Thoracic aorta (tissue), 2 donors: ENCODE results near the gene ELP2. TPM values are rescaled to one million over a fixed set of nuclear protein-coding genes. Genes with fewer than 3 reads are reported as not detected.

Experiments
- ATAC-seq: fragments of 150-250 bp; one replicate; pipeline ENCODE4 v1.8.0; 2017; ENCODE audit warnings: low read depth; ENCODE audit not compliant: insufficient number of reproducible peaks, low FRiP score
- DNase-seq: peaks from one replicate; pipeline ENCODE4 v3.0.0-alpha.2; 2020; ENCODE audit warnings: low spot score
- H3K27ac ChIP-seq, 2 donors: fragments of 200-600 bp; sonication (generic); 1 replicate in 1 of 2; 2 replicates in 1 of 2; pipeline ENCODE4 v1.5.1; 2016; ENCODE audit warnings: mild to moderate bottlenecking in 2 of 2, moderate library complexity in 2 of 2
- H3K27me3 ChIP-seq: fragments of 200-600 bp; sonication (generic); replicated peaks from 2 replicates; pipeline ENCODE4 v1.6.0; 2016; ENCODE audit warnings: mild to moderate bottlenecking; ENCODE audit not compliant: insufficient read depth
- H3K36me3 ChIP-seq: fragments of 200-600 bp; sonication (generic); one replicate; pipeline ENCODE4 v1.5.1; 2016
- H3K4me1 ChIP-seq, 2 donors: fragments of 200-600 bp; sonication (generic); 1 replicate in 1 of 2; 2 replicates in 1 of 2; pipeline versions ENCODE4 v1.5.1 to v1.6.0; 2016; ENCODE audit warnings: low read depth in 2 of 2, mild to moderate bottlenecking in 1 of 2; ENCODE audit not compliant: control insufficient read depth in 1 of 2
- H3K4me3 ChIP-seq: fragments of 200-600 bp; sonication (generic); 2 replicates; pipeline ENCODE4 v1.5.1; 2016; ENCODE audit warnings: mild to moderate bottlenecking
- H3K9me3 ChIP-seq: fragments of 200-600 bp; sonication (generic); 2 replicates; pipeline ENCODE4 v1.5.1; 2016
- CTCF ChIP-seq: fragments of 200-600 bp; sonication (generic); IDR thresholded peaks from one replicate; pipeline ENCODE4 v1.5.1; 2019; ENCODE audit warnings: antibody characterized with exemption
- total RNA-seq, 2 donors: library from RNA; depleted of rRNA; stranded (reverse); fragments of >200 nt; gene quantifications; one replicate each; pipeline versions ENCODE4 v1.1.0 to v1.2.3, GENCODE V29; 2016

Gene ELP2
- total RNA-seq, 2 donors from 2014 or later, result 59.0 to 66.6 TPM

- Histone ChIP-seq H3K4me1 (peaks cover 4 to 20% of the 10 kb centered on the region in 2 donors), H3K4me3 (peak overlapping the region; percentile 84), H3K36me3 (no peaks in the 10 kb centered on the region), H3K27me3 (no peaks in the 10 kb centered on the region), H3K9me3 (no peaks in the 10 kb centered on the region), H3K27ac (peak overlapping the region; percentile 1 to 36)
- ATAC-seq (peak; percentile 49), DNase-seq (no peak)
- TF ChIP-seq CTCF, result no peak
These were observed 58.4 kb downstream of the ELP2 start for GRCh38 chr18:36187826-36188721.

GRCh38 chr18:36188916-36189315 is 59.2 kb downstream of the ELP2 start:
- no peak for DNase-seq
- no peaks in the 10 kb centered on the region for H3K36me3 ChIP-seq
- no peaks in the 10 kb centered on the region for H3K9me3 ChIP-seq
- ATAC-seq, result no peak
- no peak overlapping the region for H3K4me3 ChIP-seq
- H3K4me1 ChIP-seq, result peaks cover 4 to 20% of the 10 kb centered on the region in 2 donors
- H3K27ac ChIP-seq, result no peak overlapping the region
- TF ChIP-seq CTCF, result no peak
- no peaks in the 10 kb centered on the region for H3K27me3 ChIP-seq

GRCh38 chr18:36189486-36189885 is 59.8 kb downstream of the ELP2 start:
- Histone ChIP-seq H3K27me3 (no peaks in the 10 kb centered on the region), H3K36me3 (no peaks in the 10 kb centered on the region), H3K9me3 (no peaks in the 10 kb centered on the region), H3K27ac (no peak overlapping the region), H3K4me1 (peaks cover 4 to 20% of the 10 kb centered on the region in 2 donors), H3K4me3 (no peak overlapping the region)
- DNase-seq (no peak), ATAC-seq (no peak)
- TF ChIP-seq CTCF, result no peak

- no peak for DNase-seq
- peaks cover 3 to 15% of the 10 kb centered on the region in 2 donors for H3K4me1 ChIP-seq
- no peak overlapping the region for H3K27ac ChIP-seq
- no peaks in the 10 kb centered on the region for H3K9me3 ChIP-seq
- no peak for ATAC-seq
- H3K27me3 ChIP-seq, result no peaks in the 10 kb centered on the region
- H3K36me3 ChIP-seq, result no peaks in the 10 kb centered on the region
- H3K4me3 ChIP-seq, result no peak overlapping the region
- TF ChIP-seq CTCF, result no peak
These were observed 61.6 kb downstream of the ELP2 start for GRCh38 chr18:36191286-36191685.

- Histone ChIP-seq H3K9me3 (no peaks in the 10 kb centered on the region), H3K4me3 (no peak overlapping the region), H3K36me3 (no peaks in the 10 kb centered on the region), H3K27me3 (no peaks in the 10 kb centered on the region), H3K4me1 (peaks cover 0 to 11% of the 10 kb centered on the region in 2 donors), H3K27ac (no peak overlapping the region)
- no peak for ATAC-seq
- DNase-seq, result no peak
- no peak for TF ChIP-seq CTCF
These were observed 62.0 kb downstream of the ELP2 start for GRCh38 chr18:36191711-36192110.
